Superior temporal gyrus (tissue), 1 donor: ENCODE results near the gene QKI.
"Not testable (repeated sequence)": the region's sequence is repeated elsewhere in the genome, so short reads cannot be mapped to it uniquely, and the experiment has no call there.

Experiments
- DNase-seq: peaks from one replicate; pipeline ENCODE4 v3.0.0-alpha.2; 2016; ENCODE audit errors: extremely low spot score

The QKI gene

GRCh38 chr6:163439390-163439789, 24.9 kb downstream of the QKI start:
- not testable (repeated sequence) for DNase-seq

GRCh38 chr6:163439997-163440396, 25.5 kb downstream of the QKI start:
- DNase-seq: no peak

GRCh38 chr6:163442336-163442735, 27.8 kb downstream of the QKI start:
- DNase-seq: no peak

- no peak for DNase-seq
These were observed 29.6 kb downstream of the QKI start for GRCh38 chr6:163444077-163444476.

- DNase-seq: no peak
These were observed 32.0 kb downstream of the QKI start for GRCh38 chr6:163446549-163446948.

- DNase-seq: no peak
These were observed 34.6 kb downstream of the QKI start for GRCh38 chr6:163449076-163449475.

- DNase-seq: no peak
These were observed 39.9 kb downstream of the QKI start for GRCh38 chr6:163454425-163454824.

- no peak for DNase-seq
These were observed 41.0 kb downstream of the QKI start for GRCh38 chr6:163455552-163455951.

GRCh38 chr6:163457637-163458561, 43.4 kb downstream of the QKI start:
- DNase-seq: no peak

GRCh38 chr6:163459007-163459406, 44.5 kb downstream of the QKI start:
- no peak for DNase-seq

GRCh38 chr6:163459536-163459935, 45.0 kb downstream of the QKI start:
- DNase-seq: no peak

- no peak for DNase-seq
These were observed 45.8 kb downstream of the QKI start for GRCh38 chr6:163460307-163460782.

GRCh38 chr6:163461696-163462095, 47.2 kb downstream of the QKI start:
- DNase-seq: no peak

GRCh38 chr6:163463180-163463579, 48.7 kb downstream of the QKI start:
- no peak for DNase-seq

GRCh38 chr6:163463795-163464194, 49.3 kb downstream of the QKI start:
- no peak for DNase-seq

- no peak for DNase-seq
These were observed 52.4 kb downstream of the QKI start for GRCh38 chr6:163466839-163467390.

GRCh38 chr6:163468738-163469137, 54.2 kb downstream of the QKI start:
- DNase-seq: no peak

GRCh38 chr6:163469459-163469985, 55.0 kb downstream of the QKI start:
- DNase-seq: no peak

GRCh38 chr6:163470611-163471010, 56.1 kb downstream of the QKI start:
- DNase-seq: no peak

- DNase-seq: no peak
These were observed 60.1 kb downstream of the QKI start for GRCh38 chr6:163474581-163474980.

- not testable (repeated sequence) for DNase-seq
These were observed 62.4 kb downstream of the QKI start for GRCh38 chr6:163476946-163477345.

GRCh38 chr6:163483107-163483506, 68.6 kb downstream of the QKI start:
- no peak for DNase-seq

- no peak for DNase-seq
These were observed 70.9 kb downstream of the QKI start for GRCh38 chr6:163485388-163485851.
